Activated CD8-positive, alpha-beta memory T cell treated with anti-CD3 and anti-CD28 coated beads, Interleukin-2, amount 50 U/mL, for 24 hours (primary cell): ENCODE data around the gene PIAS1.
"Not testable (repeated sequence)": the region's sequence is repeated elsewhere in the genome, so short reads cannot be mapped to it uniquely, and the experiment has no call there.

ENCODE experiments used
- DNase-seq: peaks from one replicate; pipeline ENCODE4 v3.0.0-alpha.2; 2020; ENCODE audit errors: extremely low read depth

The PIAS1 gene

GRCh38 chr15:68053701-68054627 lies at the start of gene PIAS1:
PIAS1 (plus strand) TSS chr15:68054315; CDS start chr15:68054327, 12 bp downstream.
- DNase-seq: peak; percentile 79

GRCh38 chr15:68007642-68008041 lies 46.5 kb upstream of the PIAS1 start:
- not testable (repeated sequence) for DNase-seq

- no peak for DNase-seq
Observed at GRCh38 chr15:68010361-68011153, 43.6 kb upstream of the PIAS1 start.

- no peak for DNase-seq
Observed at GRCh38 chr15:68012911-68013310, 41.2 kb upstream of the PIAS1 start.

- DNase-seq: no peak
Observed at GRCh38 chr15:68014219-68014618, 39.9 kb upstream of the PIAS1 start.

GRCh38 chr15:68015244-68015643 lies 38.9 kb upstream of the PIAS1 start:
- no peak for DNase-seq

- no peak for DNase-seq
Observed at GRCh38 chr15:68017201-68017600, 36.9 kb upstream of the PIAS1 start.

- DNase-seq: no peak
Observed at GRCh38 chr15:68018797-68019444, 35.2 kb upstream of the PIAS1 start.

GRCh38 chr15:68019814-68020525 lies 34.1 kb upstream of the PIAS1 start:
- no peak for DNase-seq

GRCh38 chr15:68020685-68021084 lies 33.4 kb upstream of the PIAS1 start:
- no peak for DNase-seq

GRCh38 chr15:68022061-68022460 lies 32.1 kb upstream of the PIAS1 start:
- no peak for DNase-seq

GRCh38 chr15:68023307-68024101 lies 30.6 kb upstream of the PIAS1 start:
- DNase-seq: no peak

GRCh38 chr15:68025835-68026424 lies 28.2 kb upstream of the PIAS1 start:
- no peak for DNase-seq

GRCh38 chr15:68027388-68027787 lies 26.7 kb upstream of the PIAS1 start:
- DNase-seq: no peak

GRCh38 chr15:68028137-68028887 lies 25.8 kb upstream of the PIAS1 start:
- no peak for DNase-seq

- DNase-seq: no peak
Observed at GRCh38 chr15:68028888-68029207, 25.3 kb upstream of the PIAS1 start.

GRCh38 chr15:68029959-68030358 lies 24.2 kb upstream of the PIAS1 start:
- DNase-seq: no peak

- no peak for DNase-seq
Observed at GRCh38 chr15:68031404-68031803, 22.7 kb upstream of the PIAS1 start.

- DNase-seq: no peak
Observed at GRCh38 chr15:68032672-68033071, 21.4 kb upstream of the PIAS1 start.

GRCh38 chr15:68034081-68034480 lies 20.0 kb upstream of the PIAS1 start:
- DNase-seq: no peak
